SK-N-SH (cell line): ENCODE measurements around the gene IGFALS. TPM values are rescaled to one million over a fixed set of nuclear protein-coding genes. Genes with fewer than 3 reads are reported as not detected.

Experiments used
- CTCF ChIA-PET: fragments of 300-600, 350-600 bp; formaldehyde crosslinking; extraction: SDS; loops from one replicate; lab custom pipeline; 2021; lab: Yijun Ruan, JAX
- POLR2A ChIA-PET: fragments of 350-600 bp; sonication (Branson Sonifier 250); formaldehyde crosslinking; extraction: SDS; loops from one replicate; lab custom pipeline; 2020; ENCODE audit warnings: antibody characterized with exemption, inconsistent platforms; lab: Yijun Ruan, JAX
- DNase-seq: peaks from one replicate; pipeline ENCODE4 v3.0.0; 2012
- H2AFZ ChIP-seq: fragments of 200-600 bp; sonication (generic); 2 replicates; pipeline ENCODE4 v1.8.1; 2016; ENCODE audit warnings: antibody characterized with exemption, mild to moderate bottlenecking, low read depth
- H3F3A ChIP-seq: fragments of 200-600 bp; sonication (generic); replicated peaks from 2 replicates; pipeline ENCODE3; 2016; ENCODE audit warnings: antibody characterized with exemption, mild to moderate bottlenecking; ENCODE audit not compliant: insufficient read depth
- H3K27ac ChIP-seq, 2 experiments: fragments of 200-500 bp in 1 of 2; fragments of 200-600 bp in 1 of 2; sonication (Bioruptor generic) in 1 of 2; sonication (generic), shearing (Covaris generic) in 1 of 2; 2 replicates each; pipeline versions ENCODE4 v1.5.1 to v1.6.1; 2014 to 2016; ENCODE audit warnings: low read depth in 2 of 2, inconsistent platforms in 1 of 2, low read length in 1 of 2, mild to moderate bottlenecking in 1 of 2, mixed read lengths in 1 of 2
- H3K27me3 ChIP-seq: fragments of 200-600 bp; sonication (generic), shearing (Covaris generic); 2 replicates; pipeline ENCODE4 v1.6.1; 2016; ENCODE audit warnings: mixed run types; ENCODE audit not compliant: insufficient read depth
- H3K36me3 ChIP-seq, 2 experiments: fragments of 200-500 bp in 1 of 2; fragments of 200-600 bp in 1 of 2; sonication (Bioruptor generic) in 1 of 2; sonication (generic) in 1 of 2; replicated peaks in 1 of 2; 2 replicates each; pipeline versions ENCODE3 to v1.5.1; 2014 to 2016; ENCODE audit warnings: low read length in 1 of 2, mild to moderate bottlenecking in 1 of 2; ENCODE audit not compliant: insufficient read depth in 2 of 2, control insufficient read depth in 1 of 2
- H3K4me1 ChIP-seq, 2 experiments: fragments of 200-500 bp in 1 of 2; fragments of 200-600 bp in 1 of 2; sonication (Bioruptor generic) in 1 of 2; sonication (generic), shearing (Covaris generic) in 1 of 2; 2 replicates each; pipeline versions ENCODE4 v1.5.1 to v1.6.1; 2014 to 2016; ENCODE audit warnings: low read depth in 1 of 2, low read length in 1 of 2, mixed run types in 1 of 2; ENCODE audit not compliant: insufficient read depth in 2 of 2, control insufficient read depth in 1 of 2
- H3K4me2 ChIP-seq: fragments of 200-600 bp; sonication (generic), shearing (Covaris generic); 2 replicates; pipeline ENCODE4 v1.6.1; 2017; ENCODE audit warnings: mixed run types
- H3K4me3 ChIP-seq, 2 experiments: fragments of 200-500 bp in 1 of 2; fragments of 200-600 bp in 1 of 2; sonication (Bioruptor generic) in 1 of 2; sonication (generic), shearing (Covaris generic) in 1 of 2; 2 replicates each; pipeline versions ENCODE4 v1.5.1 to v1.8.1; 2014 to 2016; ENCODE audit warnings: low read depth in 2 of 2, inconsistent platforms in 1 of 2, low read length in 1 of 2, mild to moderate bottlenecking in 1 of 2, mixed read lengths in 1 of 2, moderate library complexity in 1 of 2
- H3K79me2 ChIP-seq: fragments of 200-600 bp; sonication (generic); 2 replicates; pipeline ENCODE4 v1.8.1; 2017; ENCODE audit warnings: mild to moderate bottlenecking; ENCODE audit not compliant: insufficient read depth
- H3K9ac ChIP-seq: fragments of 200-600 bp; sonication (generic); 2 replicates; pipeline ENCODE4 v1.6.1; 2017; ENCODE audit warnings: mixed run types
- H3K9me2 ChIP-seq: fragments of 200-600 bp; sonication (generic); 2 replicates; pipeline ENCODE4 v1.6.1; 2017; ENCODE audit warnings: mixed run types
- H3K9me3 ChIP-seq: fragments of 200-600 bp; sonication (generic); 2 replicates; pipeline ENCODE4 v1.6.1; 2017; ENCODE audit warnings: mixed run types, mild to moderate bottlenecking, moderate library complexity
- H4K20me1 ChIP-seq: fragments of 200-600 bp; sonication (generic); 2 replicates; pipeline ENCODE4 v1.6.1; 2017; ENCODE audit warnings: mild to moderate bottlenecking, mixed run types; ENCODE audit not compliant: insufficient read depth
- EP300 ChIP-seq, 2 experiments: IDR thresholded peaks; 2 replicates each; pipeline versions ENCODE4 v1.4.0 to v1.6.1; 2012; ENCODE audit warnings: borderline replicate concordance in 1 of 2, low read depth in 1 of 2, low read length in 1 of 2
- EZH2phosphoT487 ChIP-seq: fragments of 200-600 bp; sonication (generic); IDR thresholded peaks from 2 replicates; pipeline ENCODE4 v1.6.1; 2017; ENCODE audit warnings: low read depth, mixed run types, mild to moderate bottlenecking, antibody characterized with exemption, moderate library complexity, borderline replicate concordance
- GATA2 ChIP-seq: sonication (generic); formaldehyde crosslinking; IDR thresholded peaks from 2 replicates; pipeline ENCODE4 v1.5.0; 2020; ENCODE audit warnings: mild to moderate bottlenecking, missing genetic modification reagents
- JUND ChIP-seq: IDR thresholded peaks from 2 replicates; pipeline ENCODE4 v1.4.0; 2012
- POLR2AphosphoS5 ChIP-seq: IDR thresholded peaks from 2 replicates; pipeline ENCODE4 v1.6.1; 2012; ENCODE audit warnings: low read depth, low read length
- REST ChIP-seq: IDR thresholded peaks from 2 replicates; pipeline ENCODE4 v1.6.1; 2012; ENCODE audit warnings: mild to moderate bottlenecking, low read depth, low read length, moderate library complexity
- TEAD4 ChIP-seq: IDR thresholded peaks from 2 replicates; pipeline ENCODE4 v1.4.0; 2012; ENCODE audit warnings: mild to moderate bottlenecking, borderline replicate concordance; ENCODE audit not compliant: insufficient read depth
- USF1 ChIP-seq: IDR thresholded peaks from 2 replicates; pipeline ENCODE4 v1.4.0; 2012; ENCODE audit warnings: low read depth, borderline replicate concordance
- USF2 ChIP-seq: fragments of 150-350 bp; IDR thresholded peaks from 2 replicates; pipeline ENCODE4 v1.6.1; 2017; ENCODE audit warnings: antibody characterized with exemption, low read length, low read depth, borderline replicate concordance
- YY1 ChIP-seq: IDR thresholded peaks from 2 replicates; pipeline ENCODE4 v1.4.0; 2012; ENCODE audit warnings: low read depth, mild to moderate bottlenecking
- ZBTB33 ChIP-seq: IDR thresholded peaks from 2 replicates; pipeline ENCODE4 v1.4.0; 2012; ENCODE audit warnings: low read depth, borderline replicate concordance
- WGBS: methylation state at CpG from one replicate; pipeline ENCODE4 v1.1.6; 2017; ENCODE audit warnings: low lambda C conversion rate; 5-methylcytosine and 5-hydroxymethylcytosine counted together
- polyA plus RNA-seq, 3 experiments: library from polyadenylated mRNA; depleted of rRNA; stranded (reverse); fragments of >200 nt; gene quantifications; 2 replicates each; pipeline ENCODE4 v1.2.3, GENCODE V29; 2012

The IGFALS gene
- polyA plus RNA-seq, 1 of the 3 experiments (the other 2 are of a cell fraction) = 0.02 TPM

GRCh38 chr16:1810106-1810505, 16.6 kb upstream of the IGFALS start:
- H3K27me3 ChIP-seq = no peaks in the 10 kb centered on the region
- CTCF ChIA-PET = no interaction called here
- H2AFZ ChIP-seq = no peak overlapping the region
- 92% methylated on average over 16 of the region's 16 CpGs for WGBS
- TF ChIP-seq USF1 (no peak), YY1 (no peak), EP300 (IDR thresholded peaks at IDR 0.05; ENCODE audit: borderline replicate concordance in 1 of 2, low read depth in 1 of 2, low read length in 1 of 2) (no peak), USF2 (no peak), JUND (no peak), REST (no peak), ZBTB33 (no peak), TEAD4 (no peak), POLR2AphosphoS5 (no peak), GATA2 (CRISPR knock-in tag) (no peak), EZH2phosphoT487 (no peak)
- H3K4me1 ChIP-seq = no peaks in the 10 kb centered on the region
- H3K9me3 ChIP-seq = no peaks in the 10 kb centered on the region
- no peak overlapping the region for H3K4me3 ChIP-seq
- H3K27ac ChIP-seq = no peak overlapping the region
- H3K9ac ChIP-seq = no peak overlapping the region
- no peak for DNase-seq
- H3K4me2 ChIP-seq = no peak overlapping the region
- H4K20me1 ChIP-seq = no peaks in the 10 kb centered on the region
- POLR2A ChIA-PET = no interaction called here
- peaks cover 7 to 11% of the 10 kb centered on the region in 2 experiments for H3K36me3 ChIP-seq
- H3F3A ChIP-seq = peaks cover 7% of the 10 kb centered on the region
- peaks cover 4% of the 10 kb centered on the region; the same call in 1 of the 2 replicates for H3K79me2 ChIP-seq
- H3K9me2 ChIP-seq = no peaks in the 10 kb centered on the region
